Neural cell (in vitro differentiated cells): ENCODE data around the gene ZNF619. TPM values are rescaled to one million over a fixed set of nuclear protein-coding genes. Genes with fewer than 3 reads are reported as not detected.

Source experiments
- H2AFZ ChIP-seq: fragments of 200-600, 300-800 bp; sonication (generic), shearing (Covaris generic); 2 replicates; pipeline ENCODE4 v1.6.0; 2014; ENCODE audit warnings: low read depth, mild to moderate bottlenecking, antibody characterized with exemption, low read length, moderate library complexity
- H3F3A ChIP-seq: fragments of 200-600 bp; shearing (Covaris generic); 2 replicates; pipeline ENCODE4 v1.6.1; 2016; ENCODE audit warnings: mild to moderate bottlenecking, moderate library complexity, mixed read lengths, antibody characterized with exemption, low read length; ENCODE audit not compliant: insufficient read depth, poor library complexity, severe bottlenecking
- H3K27ac ChIP-seq: fragments of 200-600, 300-800 bp; sonication (generic), shearing (Covaris generic); 2 replicates; pipeline ENCODE4 v1.5.1; 2014; ENCODE audit warnings: mild to moderate bottlenecking, low read length, moderate library complexity
- H3K27me3 ChIP-seq: fragments of 300-800, 200-600 bp; sonication (generic), shearing (Covaris generic); 2 replicates; pipeline ENCODE4 v1.6.0; 2014; ENCODE audit warnings: mild to moderate bottlenecking, low read depth, low read length, moderate library complexity; ENCODE audit not compliant: insufficient read depth
- H3K36me3 ChIP-seq: fragments of 300-800, 200-600 bp; sonication (generic), shearing (Covaris generic); 2 replicates; pipeline ENCODE4 v1.5.1; 2014; ENCODE audit warnings: mild to moderate bottlenecking, antibody characterized with exemption, low read length, moderate library complexity; ENCODE audit not compliant: insufficient read depth
- H3K4me2 ChIP-seq: fragments of 300-800, 200-600 bp; sonication (generic), shearing (Covaris generic); 2 replicates; pipeline ENCODE4 v1.6.0; 2014; ENCODE audit warnings: mild to moderate bottlenecking, low read length
- H3K4me3 ChIP-seq: fragments of 300-800, 200-600 bp; sonication (generic), shearing (Covaris generic); 2 replicates; pipeline ENCODE4 v1.5.1; 2014; ENCODE audit warnings: mild to moderate bottlenecking, low read length, moderate library complexity
- H3K79me2 ChIP-seq: fragments of 200-600 bp; shearing (Covaris generic); replicated peaks from 2 replicates; pipeline ENCODE4 v1.6.0; 2014; ENCODE audit warnings: mild to moderate bottlenecking, low read length, moderate library complexity; ENCODE audit not compliant: insufficient read depth
- H3K9ac ChIP-seq: fragments of 300-800, 200-600 bp; sonication (generic), shearing (Covaris generic); 2 replicates; pipeline ENCODE4 v1.6.1; 2016; ENCODE audit warnings: mild to moderate bottlenecking, low read length, mixed read lengths
- H3K9me2 ChIP-seq: fragments of 200-600 bp; shearing (Covaris generic); 2 replicates; pipeline ENCODE4 v1.6.1; 2016; ENCODE audit warnings: mild to moderate bottlenecking, low read length, mixed read lengths; ENCODE audit not compliant: insufficient read depth
- H3K9me3 ChIP-seq: fragments of 200-600, 300-800 bp; sonication (generic), shearing (Covaris generic); 2 replicates; pipeline ENCODE4 v1.6.1; 2016; ENCODE audit warnings: mild to moderate bottlenecking, mixed run types, low read length, moderate library complexity, mixed read lengths
- H4K20me1 ChIP-seq: fragments of 200-600 bp; shearing (Covaris generic); 2 replicates; pipeline ENCODE4 v1.6.1; 2016; ENCODE audit warnings: mild to moderate bottlenecking, mixed run types; ENCODE audit not compliant: insufficient read depth
- EP300 ChIP-seq: fragments of 450-650 bp; conservative IDR thresholded peaks from 2 replicates; pipeline ENCODE4 v1.6.1; 2014; ENCODE audit warnings: antibody characterized with exemption, mild to moderate bottlenecking, moderate library complexity; ENCODE audit not compliant: poor library complexity, severe bottlenecking
- EZH2 ChIP-seq: fragments of 200-600, 300-800 bp; shearing (Covaris generic), sonication (generic); IDR thresholded peaks from 2 replicates; pipeline ENCODE4 v1.6.1; 2014; ENCODE audit warnings: antibody characterized with exemption, low read length, borderline replicate concordance, mild to moderate bottlenecking; ENCODE audit not compliant: insufficient read depth, poor library complexity, severe bottlenecking
- MXI1 ChIP-seq: fragments of 450-650 bp; conservative IDR thresholded peaks from 2 replicates; pipeline ENCODE4 v1.6.1; 2014; ENCODE audit warnings: antibody characterized with exemption, mild to moderate bottlenecking; ENCODE audit not compliant: poor library complexity, severe bottlenecking
- POLR2AphosphoS5 ChIP-seq: IDR thresholded peaks from 2 replicates; pipeline ENCODE4 v1.6.1; 2012
- RAD21 ChIP-seq: fragments of 450-650 bp; conservative IDR thresholded peaks from 2 replicates; pipeline ENCODE4 v1.6.1; 2014; ENCODE audit warnings: antibody characterized with exemption, mild to moderate bottlenecking, moderate library complexity
- SMC3 ChIP-seq: fragments of 450-650 bp; conservative IDR thresholded peaks from 2 replicates; pipeline ENCODE4 v1.6.1; 2014; ENCODE audit warnings: antibody characterized with exemption, mild to moderate bottlenecking, moderate library complexity; ENCODE audit not compliant: poor library complexity
- TAF1 ChIP-seq: IDR thresholded peaks from 2 replicates; pipeline ENCODE4 v1.6.1; 2012; ENCODE audit warnings: low read depth
- polyA plus RNA-seq: library from polyadenylated mRNA; depleted of rRNA; stranded (reverse); fragments of >200 nt; gene quantifications from 2 replicates; pipeline ENCODE4 v1.2.3, GENCODE V29; 2014
- TF ChIP-seq, protein P1 (sequence below): IDR thresholded peaks from 2 replicates; pipeline ENCODE4 v1.6.1; 2012; ENCODE audit warnings: borderline replicate concordance
- TF ChIP-seq, protein P2 (sequence below): fragments of 450-650 bp; IDR thresholded peaks from 2 replicates; pipeline ENCODE4 v1.5.1; 2014; ENCODE audit warnings: antibody characterized with exemption, mild to moderate bottlenecking, moderate library complexity; ENCODE audit not compliant: poor library complexity, severe bottlenecking

ZNF619 gene
- polyA plus RNA-seq, 1 donor from 2014 or later, result 0.33 TPM

DNA sequence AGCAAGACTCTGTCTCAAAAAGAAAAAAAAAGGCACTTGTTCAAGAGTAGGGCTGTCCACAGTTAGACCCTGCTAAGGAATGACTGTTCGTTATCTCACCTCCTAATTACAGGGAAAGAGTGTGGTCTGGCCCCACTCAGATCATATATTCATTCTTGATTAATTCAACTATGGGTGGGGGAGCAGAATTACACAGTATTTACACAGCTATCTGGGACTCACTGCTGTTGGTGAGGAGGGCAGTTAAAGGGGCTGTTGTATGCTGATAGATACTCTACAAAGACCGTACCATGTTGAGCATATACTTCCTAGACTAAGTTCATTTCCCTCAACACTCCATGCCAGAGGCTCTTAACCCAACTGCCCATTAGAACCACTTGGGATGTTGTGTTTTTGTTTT, 25.1 kb downstream of the ZNF619 start:
- TF ChIP-seq EP300 (no peak), SMC3 (no peak), TAF1 (no peak), RAD21 (no peak), EZH2 (no peak), MXI1 (no peak), POLR2AphosphoS5 (no peak)
- TF ChIP-seq, protein P1, sequence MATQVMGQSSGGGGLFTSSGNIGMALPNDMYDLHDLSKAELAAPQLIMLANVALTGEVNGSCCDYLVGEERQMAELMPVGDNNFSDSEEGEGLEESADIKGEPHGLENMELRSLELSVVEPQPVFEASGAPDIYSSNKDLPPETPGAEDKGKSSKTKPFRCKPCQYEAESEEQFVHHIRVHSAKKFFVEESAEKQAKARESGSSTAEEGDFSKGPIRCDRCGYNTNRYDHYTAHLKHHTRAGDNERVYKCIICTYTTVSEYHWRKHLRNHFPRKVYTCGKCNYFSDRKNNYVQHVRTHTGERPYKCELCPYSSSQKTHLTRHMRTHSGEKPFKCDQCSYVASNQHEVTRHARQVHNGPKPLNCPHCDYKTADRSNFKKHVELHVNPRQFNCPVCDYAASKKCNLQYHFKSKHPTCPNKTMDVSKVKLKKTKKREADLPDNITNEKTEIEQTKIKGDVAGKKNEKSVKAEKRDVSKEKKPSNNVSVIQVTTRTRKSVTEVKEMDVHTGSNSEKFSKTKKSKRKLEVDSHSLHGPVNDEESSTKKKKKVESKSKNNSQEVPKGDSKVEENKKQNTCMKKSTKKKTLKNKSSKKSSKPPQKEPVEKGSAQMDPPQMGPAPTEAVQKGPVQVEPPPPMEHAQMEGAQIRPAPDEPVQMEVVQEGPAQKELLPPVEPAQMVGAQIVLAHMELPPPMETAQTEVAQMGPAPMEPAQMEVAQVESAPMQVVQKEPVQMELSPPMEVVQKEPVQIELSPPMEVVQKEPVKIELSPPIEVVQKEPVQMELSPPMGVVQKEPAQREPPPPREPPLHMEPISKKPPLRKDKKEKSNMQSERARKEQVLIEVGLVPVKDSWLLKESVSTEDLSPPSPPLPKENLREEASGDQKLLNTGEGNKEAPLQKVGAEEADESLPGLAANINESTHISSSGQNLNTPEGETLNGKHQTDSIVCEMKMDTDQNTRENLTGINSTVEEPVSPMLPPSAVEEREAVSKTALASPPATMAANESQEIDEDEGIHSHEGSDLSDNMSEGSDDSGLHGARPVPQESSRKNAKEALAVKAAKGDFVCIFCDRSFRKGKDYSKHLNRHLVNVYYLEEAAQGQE, result no peak
- TF ChIP-seq, protein P2, sequence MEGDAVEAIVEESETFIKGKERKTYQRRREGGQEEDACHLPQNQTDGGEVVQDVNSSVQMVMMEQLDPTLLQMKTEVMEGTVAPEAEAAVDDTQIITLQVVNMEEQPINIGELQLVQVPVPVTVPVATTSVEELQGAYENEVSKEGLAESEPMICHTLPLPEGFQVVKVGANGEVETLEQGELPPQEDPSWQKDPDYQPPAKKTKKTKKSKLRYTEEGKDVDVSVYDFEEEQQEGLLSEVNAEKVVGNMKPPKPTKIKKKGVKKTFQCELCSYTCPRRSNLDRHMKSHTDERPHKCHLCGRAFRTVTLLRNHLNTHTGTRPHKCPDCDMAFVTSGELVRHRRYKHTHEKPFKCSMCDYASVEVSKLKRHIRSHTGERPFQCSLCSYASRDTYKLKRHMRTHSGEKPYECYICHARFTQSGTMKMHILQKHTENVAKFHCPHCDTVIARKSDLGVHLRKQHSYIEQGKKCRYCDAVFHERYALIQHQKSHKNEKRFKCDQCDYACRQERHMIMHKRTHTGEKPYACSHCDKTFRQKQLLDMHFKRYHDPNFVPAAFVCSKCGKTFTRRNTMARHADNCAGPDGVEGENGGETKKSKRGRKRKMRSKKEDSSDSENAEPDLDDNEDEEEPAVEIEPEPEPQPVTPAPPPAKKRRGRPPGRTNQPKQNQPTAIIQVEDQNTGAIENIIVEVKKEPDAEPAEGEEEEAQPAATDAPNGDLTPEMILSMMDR, result no peak
- Histone ChIP-seq H3K27ac (no peak overlapping the region), H3K9ac (no peak overlapping the region), H3K27me3 (no peaks in the 10 kb centered on the region), H3K9me3 (no peaks in the 10 kb centered on the region), H2AFZ (no peak overlapping the region), H3K4me2 (no peak overlapping the region), H4K20me1 (no peaks in the 10 kb centered on the region), H3K79me2 (peaks cover 4% of the 10 kb centered on the region), H3K36me3 (no peaks in the 10 kb centered on the region), H3K4me3 (no peak overlapping the region), H3K9me2 (no peaks in the 10 kb centered on the region), H3F3A (no peaks in the 10 kb centered on the region)

DNA sequence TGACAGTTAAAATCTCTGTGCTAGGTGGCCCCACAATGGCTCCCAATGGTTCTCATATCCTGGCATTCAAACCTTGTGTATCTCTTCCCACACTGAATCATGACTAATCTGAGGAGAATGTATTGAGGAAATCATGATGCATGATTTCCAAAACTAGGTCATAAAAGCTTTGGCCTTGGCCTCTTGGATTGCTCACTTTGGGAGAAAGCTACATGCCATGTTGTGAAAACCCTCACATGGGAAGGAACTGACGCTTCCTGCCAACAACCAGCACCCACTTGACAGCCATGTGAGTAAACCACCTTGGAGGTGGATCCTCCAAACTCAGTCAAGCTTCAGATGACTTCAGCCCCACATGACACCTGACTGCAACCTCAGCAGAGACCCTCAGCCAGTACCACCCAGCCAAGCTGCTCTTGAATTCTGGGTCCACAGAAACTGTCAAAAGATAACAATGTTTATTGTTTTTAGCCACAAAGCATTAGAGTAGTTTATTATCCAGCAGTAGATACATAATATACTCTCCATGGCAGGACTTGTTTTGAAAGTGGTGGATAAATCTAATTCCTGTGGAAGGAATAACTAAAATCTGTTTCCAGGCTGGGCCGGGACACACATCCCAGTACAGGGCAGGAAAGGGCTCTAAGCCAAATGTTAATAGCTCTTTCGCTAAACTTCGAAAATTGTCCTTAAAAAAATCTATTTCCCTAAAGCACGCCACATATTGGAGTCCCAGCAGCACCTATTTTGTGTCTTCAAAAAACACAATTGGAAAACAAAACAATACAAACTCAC, 27.9 kb downstream of the ZNF619 start:
- TF ChIP-seq, protein P1, result no peak
- TF ChIP-seq EZH2 (no peak), MXI1 (no peak), SMC3 (no peak), TAF1 (no peak), POLR2AphosphoS5 (no peak), RAD21 (no peak), EP300 (no peak)
- TF ChIP-seq, protein P2, result no peak
- Histone ChIP-seq H3K9ac (peak overlapping the region; percentile 81), H2AFZ (peak overlapping the region; percentile 100)

More for the DNA sequence above, 27.9 kb downstream of the ZNF619 start:
- Histone ChIP-seq H3K27ac (no peak overlapping the region), H3K9me3 (no peaks in the 10 kb centered on the region), H3K27me3 (no peaks in the 10 kb centered on the region), H3F3A (no peaks in the 10 kb centered on the region), H3K4me2 (peak overlapping the region; percentile 69), H3K4me3 (peak overlapping the region; percentile 83), H3K9me2 (no peaks in the 10 kb centered on the region), H3K36me3 (no peaks in the 10 kb centered on the region), H3K79me2 (peaks cover 30% of the 10 kb centered on the region), H4K20me1 (no peaks in the 10 kb centered on the region)
